ENCODE results near the gene NFATC4.

DNA sequence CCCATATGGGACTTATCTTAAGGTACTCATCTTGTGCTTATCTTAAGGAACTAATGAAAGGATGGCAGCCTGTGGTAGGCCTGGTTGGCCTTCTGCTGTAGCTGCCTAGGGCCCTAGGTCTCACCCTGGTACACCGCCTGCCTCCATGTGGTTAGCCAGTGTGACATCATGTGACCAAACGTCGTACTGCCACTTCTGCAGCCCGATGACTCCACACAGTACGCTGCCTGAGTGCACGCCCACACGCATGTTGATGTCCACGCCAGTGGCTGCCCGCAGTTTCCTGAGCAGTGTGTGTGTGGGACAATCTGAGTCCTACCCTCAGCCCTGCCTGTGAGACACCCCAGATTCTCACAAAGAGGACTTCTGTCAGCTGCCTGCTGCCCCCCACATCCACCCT is 38.2 kb upstream of the NFATC4 start:
- TF ChIP-seq EZH2 (IDR thresholded peaks at IDR 0.05; ENCODE audit: insufficient read depth, poor library complexity, severe bottlenecking) (no peak), EZH2phosphoT487 (IDR thresholded peaks at IDR 0.05; ENCODE audit: insufficient read depth, low read depth) (no peak)
